HPDE6-E6E7 (cell line): ENCODE results near the gene HMCN2.
A peak's percentile ranks its signal among the peaks of the same experiment; 100 is the strongest.

ENCODE experiments used
- DNase-seq: peaks from one replicate; pipeline ENCODE4 v3.0.0; 2011; ENCODE audit warnings: missing footprints; ENCODE audit errors: extremely low spot score

Gene HMCN2

GRCh38 chr9:130411566-130411915, 146.0 kb downstream of the HMCN2 start:
- no peak for DNase-seq

DNA sequence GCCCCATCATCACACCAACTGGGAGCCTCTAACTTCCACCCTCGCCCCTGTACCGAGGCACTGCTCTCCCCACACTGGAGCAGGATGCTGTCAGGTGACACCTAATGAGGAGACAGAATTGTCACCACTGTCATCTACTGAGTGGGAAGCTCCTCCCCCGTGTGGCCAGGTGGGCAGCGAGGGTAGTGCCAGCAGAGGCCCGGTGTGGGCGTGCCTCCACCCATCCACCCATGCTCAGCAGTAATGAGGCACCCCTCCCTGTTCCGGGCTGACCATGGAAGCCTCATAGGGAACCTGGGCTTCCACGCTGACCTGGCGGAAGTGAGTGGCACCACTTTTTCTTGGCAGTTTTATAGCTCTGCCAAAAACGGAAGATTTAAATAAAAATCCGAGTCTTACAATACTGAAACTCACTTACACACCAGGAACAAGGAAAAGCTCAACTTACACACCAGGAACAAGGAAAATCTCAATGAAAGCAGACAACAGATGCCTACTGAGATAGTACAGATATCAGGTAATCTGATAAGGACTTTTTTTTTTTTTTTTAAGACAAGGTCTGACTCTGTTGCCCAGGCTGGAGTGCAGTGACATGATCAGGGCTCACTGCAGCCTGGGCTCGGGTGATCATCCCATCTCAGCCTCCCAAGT, 148.6 kb downstream of the HMCN2 start:
- DNase-seq, result no peak

DNA sequence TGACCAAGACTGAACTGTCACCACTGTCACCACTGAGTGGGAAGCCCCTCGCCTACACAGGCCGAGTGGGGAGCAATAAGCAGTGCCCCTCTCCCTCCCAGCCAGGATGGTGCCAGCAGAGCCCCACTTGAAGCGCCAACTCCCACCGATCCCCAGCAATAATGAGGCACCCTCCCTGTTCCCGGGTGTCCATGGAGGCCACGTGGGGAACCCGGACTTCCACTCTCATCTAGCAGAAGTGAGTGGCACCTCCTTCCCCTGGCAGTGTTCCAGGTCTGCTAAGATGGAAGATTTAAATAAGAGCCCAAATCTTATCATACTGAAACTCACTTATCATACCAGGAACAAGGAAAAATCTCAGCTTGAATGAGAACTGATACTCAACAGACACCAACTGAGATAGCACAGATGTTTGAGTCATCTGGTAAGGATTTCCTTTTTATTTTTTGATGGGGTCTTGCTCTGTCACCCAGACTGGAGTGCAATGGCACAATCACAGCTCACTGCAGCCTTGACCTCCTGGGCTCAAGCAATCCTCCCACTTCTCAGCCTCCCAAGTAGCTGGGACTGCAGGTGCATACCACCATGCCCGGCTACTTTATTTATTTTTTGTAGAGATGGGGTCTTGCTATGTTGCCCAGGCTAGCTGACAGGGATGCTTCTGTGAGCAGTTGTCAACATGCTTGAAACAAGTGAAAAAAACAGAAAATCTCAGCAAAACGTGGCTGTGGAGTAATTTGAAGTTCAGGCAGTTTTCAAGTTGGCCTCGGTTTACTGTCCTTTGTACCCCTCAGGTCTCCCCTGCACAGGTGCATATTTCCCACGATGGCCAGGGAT, 149.6 kb downstream of the HMCN2 start:
- DNase-seq, result no peak

DNA sequence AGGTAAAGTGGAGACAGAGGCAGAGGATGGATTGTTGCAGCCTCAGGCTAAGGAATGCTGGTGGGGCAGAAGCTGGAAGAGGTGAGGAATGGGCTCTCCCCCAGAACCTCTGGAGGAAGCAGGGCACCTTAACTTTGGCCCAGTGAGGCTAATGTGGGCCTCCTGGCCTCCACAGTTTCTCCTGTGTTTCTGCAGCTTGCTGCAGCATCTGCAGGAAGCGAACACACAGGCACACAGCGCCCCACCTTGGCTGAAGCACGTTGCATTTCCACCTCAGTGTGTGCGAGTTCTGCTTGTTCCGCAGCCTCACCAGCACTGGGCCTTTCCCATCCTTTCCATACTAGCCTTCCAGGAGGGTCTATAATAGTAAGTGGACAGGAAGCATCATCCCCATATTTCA, 152.0 kb downstream of the HMCN2 start:
- DNase-seq, result no peak

DNA sequence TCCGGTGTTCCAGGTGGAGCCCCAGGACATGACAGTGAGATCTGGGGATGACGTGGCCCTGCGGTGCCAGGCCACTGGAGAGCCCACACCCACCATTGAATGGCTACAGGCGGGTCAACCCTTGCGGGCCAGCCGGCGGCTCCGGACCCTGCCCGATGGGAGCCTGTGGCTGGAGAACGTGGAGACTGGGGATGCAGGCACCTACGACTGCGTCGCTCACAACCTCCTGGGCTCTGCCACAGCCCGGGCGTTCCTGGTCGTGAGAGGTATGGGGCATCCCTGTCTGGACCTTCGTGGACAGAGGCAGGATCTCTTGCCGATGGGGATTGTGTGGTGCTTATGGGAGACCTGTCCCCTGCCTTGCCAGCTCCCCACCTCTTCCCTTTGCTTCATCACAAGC, 153.2 kb downstream of the HMCN2 start:
- no peak for DNase-seq

DNA sequence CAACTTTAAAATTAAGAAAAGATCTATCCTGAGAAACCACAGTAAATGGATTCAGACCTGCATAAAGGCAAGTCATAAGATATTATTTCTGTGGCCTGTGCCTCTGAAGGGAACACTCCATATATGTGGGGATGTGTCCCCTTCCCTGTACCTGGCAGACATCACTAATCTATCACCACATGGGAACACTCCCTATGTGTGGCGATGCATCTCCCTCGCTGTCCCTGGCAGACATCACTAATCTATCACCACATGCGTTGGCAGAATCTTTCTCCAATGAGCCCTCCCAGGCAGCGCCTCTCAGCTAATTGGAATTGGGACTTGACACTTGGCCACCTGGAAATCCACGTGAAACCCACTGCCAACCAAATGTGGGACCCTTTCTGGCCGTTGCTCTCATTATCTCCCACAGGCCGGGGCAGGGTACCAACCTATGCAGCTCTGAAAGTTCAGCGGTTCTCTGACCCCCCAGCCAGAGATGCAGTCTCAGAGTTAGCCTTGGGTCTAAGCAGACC, 154.0 kb downstream of the HMCN2 start:
- DNase-seq, result no peak

- no peak for DNase-seq
Measured at GRCh38 chr9:130421154-130421801, 155.7 kb downstream of the HMCN2 start.

GRCh38 chr9:130421802-130422276, 156.3 kb downstream of the HMCN2 start:
- no peak for DNase-seq

GRCh38 chr9:130422546-130422945, 157.0 kb downstream of the HMCN2 start:
- DNase-seq, result no peak

DNA sequence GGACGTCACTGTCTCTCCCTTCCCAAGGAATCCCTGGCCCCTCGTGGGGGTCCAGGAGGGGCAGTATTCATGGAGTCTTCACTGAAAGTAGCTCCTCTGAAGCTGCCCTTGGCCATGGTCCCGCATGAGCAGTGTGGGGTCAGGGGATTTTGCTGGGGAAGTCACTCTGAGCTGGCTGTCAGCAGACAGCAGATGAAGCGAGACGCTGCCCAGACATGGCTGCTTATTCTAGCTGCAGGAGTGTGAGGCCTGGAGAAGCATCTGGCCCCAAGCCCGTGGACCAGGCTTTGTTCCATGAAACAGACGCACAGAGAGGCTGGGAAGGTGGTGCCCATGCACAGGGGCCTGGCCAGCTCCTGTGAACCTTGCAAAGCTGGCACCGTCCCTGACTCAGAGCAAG, 157.7 kb downstream of the HMCN2 start:
- no peak for DNase-seq

DNA sequence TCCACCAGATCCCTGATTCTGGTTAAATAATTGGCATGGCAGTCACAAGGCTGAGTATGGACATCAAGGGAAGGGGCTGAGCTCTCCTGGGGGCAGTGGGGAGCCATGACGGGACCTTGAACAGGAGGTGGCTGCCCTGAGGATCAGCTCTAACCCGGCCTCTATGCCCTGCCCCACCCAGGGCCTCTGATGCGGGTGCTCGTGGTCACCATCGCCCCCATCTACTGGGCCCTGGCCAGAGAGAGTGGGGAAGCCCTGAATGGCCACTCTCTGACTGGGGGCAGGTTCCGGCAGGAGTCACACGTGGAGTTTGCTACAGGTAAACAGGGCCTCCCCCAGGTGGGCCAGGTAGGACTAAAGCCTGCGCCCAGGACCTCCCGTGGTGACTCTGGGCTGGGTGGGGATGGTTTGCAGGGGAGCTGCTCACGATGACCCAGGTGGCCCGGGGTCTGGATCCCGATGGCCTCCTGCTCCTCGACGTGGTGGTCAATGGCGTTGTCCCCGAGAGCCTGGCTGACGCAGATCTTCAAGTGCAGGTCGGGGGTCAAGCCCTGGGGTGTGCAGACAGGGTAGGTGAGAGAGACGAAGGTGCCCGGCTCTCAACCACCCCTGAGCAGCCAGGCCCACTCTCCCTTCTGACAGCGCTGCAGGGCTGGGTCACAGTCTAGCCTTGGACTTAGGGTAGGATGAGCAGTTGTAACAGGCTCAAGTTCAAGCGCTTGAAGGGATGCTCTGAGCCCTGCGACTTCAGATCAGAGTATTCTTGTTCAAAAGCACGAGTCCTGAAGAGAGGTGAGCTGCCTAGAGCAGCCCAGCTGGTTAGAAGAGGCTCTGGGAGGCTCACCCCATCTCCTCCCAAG, 159.3 kb downstream of the HMCN2 start:
- no peak for DNase-seq

GRCh38 chr9:130425741-130426466, 160.3 kb downstream of the HMCN2 start:
- no peak for DNase-seq

DNA sequence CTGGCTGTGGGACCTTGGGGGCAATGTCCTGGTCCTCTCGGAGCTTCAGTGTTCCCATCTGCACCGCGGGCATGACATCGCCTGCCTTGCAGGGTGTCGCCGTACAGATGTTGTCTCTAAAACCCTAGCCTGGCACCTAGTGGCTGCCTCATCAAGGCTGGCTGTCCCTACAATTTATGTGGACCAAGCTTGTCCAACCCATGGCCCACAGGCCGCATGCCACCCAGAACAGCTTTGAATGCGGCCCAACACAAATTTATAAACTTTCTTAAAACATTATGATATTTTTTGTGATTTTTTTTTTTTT, 160.9 kb downstream of the HMCN2 start:
- DNase-seq, result no peak

DNA sequence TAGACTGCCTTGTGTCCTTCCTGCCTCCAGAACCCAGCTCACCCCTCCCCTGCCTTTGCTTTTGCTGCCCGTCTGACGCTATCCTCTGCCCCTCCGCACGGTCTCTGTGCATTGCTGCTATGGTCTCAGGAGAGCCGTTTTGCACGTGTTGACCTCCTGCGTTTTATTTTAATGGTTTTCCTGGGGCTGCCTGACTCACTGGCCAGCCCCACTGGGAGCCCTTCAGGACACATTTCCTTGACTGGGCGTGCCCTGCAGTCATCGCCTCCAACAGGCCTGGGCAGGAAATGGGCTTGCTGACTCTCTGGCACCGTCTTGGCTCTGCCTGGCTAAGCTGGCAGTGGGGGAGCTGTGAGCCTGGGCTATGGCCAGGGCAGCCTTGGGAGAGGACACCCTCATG, 161.3 kb downstream of the HMCN2 start:
- DNase-seq, result peak; percentile 98

DNA sequence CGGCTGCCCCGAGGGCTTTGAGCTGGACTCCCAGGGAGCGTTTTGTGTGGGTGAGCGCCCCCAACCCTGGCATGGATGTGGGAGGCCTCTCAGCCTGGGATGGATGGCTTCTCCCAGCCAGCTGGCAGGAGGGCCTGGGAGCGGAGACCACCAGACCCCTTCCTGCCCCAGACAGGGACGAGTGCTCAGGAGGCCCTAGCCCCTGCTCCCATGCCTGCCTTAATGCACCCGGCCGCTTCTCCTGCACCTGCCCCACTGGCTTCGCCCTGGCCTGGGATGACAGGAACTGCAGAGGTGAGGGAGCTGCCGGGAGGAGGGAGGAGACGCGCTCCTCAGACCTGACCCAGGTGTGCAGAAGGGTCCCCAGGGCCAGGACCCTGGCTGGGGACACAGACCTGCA, 161.8 kb downstream of the HMCN2 start:
- DNase-seq, result no peak

DNA sequence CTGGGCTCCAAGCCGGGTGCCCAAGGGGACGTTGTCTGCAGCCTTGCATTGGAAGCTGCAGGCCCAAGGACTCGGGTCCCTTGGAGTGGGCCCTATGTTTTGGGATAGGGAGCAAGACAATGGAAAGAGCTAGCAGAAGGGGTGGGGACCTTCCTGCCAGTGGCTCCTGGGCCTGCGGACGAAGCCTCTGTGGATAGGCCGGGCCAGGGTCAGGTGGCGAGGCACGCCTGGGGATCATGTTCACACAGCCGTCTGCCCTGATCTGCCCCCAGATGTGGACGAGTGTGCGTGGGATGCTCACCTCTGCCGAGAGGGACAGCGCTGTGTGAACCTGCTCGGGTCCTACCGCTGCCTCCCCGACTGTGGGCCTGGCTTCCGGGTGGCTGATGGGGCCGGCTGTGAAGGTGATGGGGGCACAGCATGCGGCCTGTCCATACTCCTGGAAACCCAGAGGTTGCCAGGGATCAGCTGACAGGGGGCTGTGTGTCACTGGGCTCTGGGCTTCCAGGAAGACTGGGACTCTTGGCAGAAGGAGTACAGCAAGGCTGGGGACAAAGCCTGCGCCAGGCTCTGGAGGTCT, 162.6 kb downstream of the HMCN2 start:
- no peak for DNase-seq

- DNase-seq, result no peak
Measured at GRCh38 chr9:130429381-130429780, 163.8 kb downstream of the HMCN2 start.

- DNase-seq, result no peak
Measured at GRCh38 chr9:130429831-130430230, 164.3 kb downstream of the HMCN2 start.

- no peak for DNase-seq
Measured at GRCh38 chr9:130430232-130430631, 164.7 kb downstream of the HMCN2 start.

DNA sequence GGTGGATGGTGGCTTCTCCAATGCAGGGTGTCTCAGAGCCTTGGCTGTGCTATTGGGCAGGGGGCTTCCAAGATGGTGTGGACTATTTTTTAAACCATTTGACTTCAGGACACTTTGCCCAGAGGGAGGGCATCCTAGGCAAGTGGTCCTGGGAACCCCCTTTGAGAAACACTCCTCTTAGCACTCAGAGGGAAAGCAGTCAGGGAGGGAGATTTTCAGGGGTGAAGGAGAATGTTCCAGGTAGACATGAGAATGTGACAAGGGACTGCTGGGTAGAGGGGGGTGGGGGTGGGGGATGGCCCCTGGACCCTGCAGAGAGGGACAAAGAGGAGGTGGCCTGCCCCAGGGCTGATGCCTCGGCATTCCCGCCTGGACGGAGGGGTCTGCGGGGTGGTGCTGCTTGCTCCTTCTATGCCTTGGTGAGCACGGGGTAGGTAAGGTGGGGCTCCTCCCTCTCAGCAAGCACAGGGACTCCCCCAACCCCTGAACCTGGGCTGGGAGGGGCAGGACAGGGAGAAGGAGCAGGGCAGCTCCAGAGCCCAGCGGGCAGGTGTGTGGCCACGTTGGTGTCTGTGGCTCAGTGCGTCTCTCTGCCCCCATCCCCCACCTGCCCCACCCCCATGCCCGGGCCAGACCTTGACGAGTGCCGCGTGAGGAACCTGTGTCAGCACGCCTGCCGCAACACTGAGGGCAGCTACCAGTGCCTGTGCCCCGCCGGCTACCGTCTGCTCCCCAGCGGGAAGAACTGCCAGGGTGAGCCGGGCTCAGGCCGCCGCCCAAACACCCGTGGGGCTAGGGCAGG, 165.4 kb downstream of the HMCN2 start:
- no peak for DNase-seq
